OCI-M2 (cell line): ENCODE results near the gene SRGAP3.

ENCODE experiments used
- DNase-seq: peaks from one replicate; lab custom pipeline; 2025; ENCODE audit not compliant: unreplicated experiment; lab: John Stamatoyannopoulos, UW

The SRGAP3 gene

GRCh38 chr3:9226326-9226725, 23.1 kb downstream of the SRGAP3 start:
- no peak for DNase-seq

GRCh38 chr3:9225268-9225667, 24.2 kb downstream of the SRGAP3 start:
- no peak for DNase-seq

DNA sequence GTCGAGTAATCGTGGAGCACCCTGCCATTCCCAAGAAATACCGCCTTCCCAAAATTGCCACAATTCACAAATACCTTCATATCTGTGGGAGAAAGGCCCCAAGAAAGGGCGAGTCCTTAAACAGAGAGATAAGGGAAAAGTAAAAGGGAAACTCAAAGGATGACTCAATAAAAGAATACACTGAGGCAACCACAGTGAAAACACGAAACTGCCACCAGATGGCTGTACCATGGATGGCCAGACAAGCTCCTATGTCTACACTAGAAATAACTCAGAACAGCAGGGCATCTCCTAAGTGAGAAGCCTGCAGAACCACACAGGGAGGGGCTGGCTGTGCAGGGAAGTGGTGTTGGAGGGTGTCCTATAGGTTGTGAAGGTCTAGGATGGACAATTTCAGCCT, 25.0 kb downstream of the SRGAP3 start:
- no peak for DNase-seq

GRCh38 chr3:9223672-9224071, 25.8 kb downstream of the SRGAP3 start:
- DNase-seq = no peak

- no peak for DNase-seq
Observed at GRCh38 chr3:9222956-9223639, 26.3 kb downstream of the SRGAP3 start.

GRCh38 chr3:9222049-9222448, 27.4 kb downstream of the SRGAP3 start:
- no peak for DNase-seq

GRCh38 chr3:9218514-9218846, 31.0 kb downstream of the SRGAP3 start:
- no peak for DNase-seq

DNA sequence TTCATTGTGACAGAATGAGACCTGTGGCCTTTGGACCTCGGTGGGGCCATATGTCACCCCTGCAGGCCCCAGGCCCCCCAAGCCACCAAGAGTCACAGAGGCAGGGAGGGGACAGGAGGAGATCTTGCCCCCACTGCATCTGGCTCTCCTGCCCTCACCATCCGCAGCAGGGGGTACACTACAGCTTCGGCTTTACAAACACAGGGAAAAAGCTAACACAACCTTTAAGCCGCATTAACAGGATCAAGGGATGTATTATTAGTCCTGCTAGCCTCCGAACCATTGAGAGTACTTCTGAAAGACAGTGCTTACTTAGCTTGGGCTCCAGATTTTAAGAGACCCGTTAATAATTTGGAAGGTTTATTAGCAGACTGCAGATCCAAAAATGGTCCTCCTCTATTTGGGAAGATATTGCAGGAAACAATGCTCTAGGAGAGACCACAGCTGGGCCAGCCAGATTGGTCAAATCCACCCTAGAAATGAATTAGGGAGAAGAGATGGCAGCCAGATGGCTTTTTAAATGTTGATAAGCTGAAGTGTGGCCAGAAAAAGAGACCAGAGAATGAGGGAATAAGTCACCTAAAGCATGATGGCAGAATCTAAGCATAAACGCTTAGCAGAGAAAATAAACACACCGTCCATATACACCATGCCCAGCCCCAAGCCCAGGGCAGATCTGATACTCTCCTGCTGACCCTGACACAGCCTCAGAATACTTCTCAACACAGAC, 31.5 kb downstream of the SRGAP3 start:
- DNase-seq = no peak

DNA sequence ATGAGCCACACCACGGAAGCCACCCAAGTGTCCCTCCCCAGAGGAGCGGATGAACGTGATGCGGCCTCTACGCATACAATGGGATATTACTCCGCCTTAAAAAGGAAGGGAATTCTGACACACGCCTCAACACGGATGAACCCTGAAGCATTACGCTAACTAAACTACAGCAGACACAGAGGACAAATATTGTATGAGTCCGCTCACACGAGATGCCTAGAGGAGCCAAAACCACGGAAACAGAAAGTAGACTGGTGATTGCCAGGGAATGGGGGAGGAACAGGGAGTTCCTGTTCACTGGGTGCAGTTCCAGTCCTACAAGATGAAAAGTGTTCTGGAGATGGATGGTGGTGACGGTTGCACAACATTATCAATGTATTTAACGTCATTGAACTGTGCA, 32.7 kb downstream of the SRGAP3 start:
- no peak for DNase-seq

DNA sequence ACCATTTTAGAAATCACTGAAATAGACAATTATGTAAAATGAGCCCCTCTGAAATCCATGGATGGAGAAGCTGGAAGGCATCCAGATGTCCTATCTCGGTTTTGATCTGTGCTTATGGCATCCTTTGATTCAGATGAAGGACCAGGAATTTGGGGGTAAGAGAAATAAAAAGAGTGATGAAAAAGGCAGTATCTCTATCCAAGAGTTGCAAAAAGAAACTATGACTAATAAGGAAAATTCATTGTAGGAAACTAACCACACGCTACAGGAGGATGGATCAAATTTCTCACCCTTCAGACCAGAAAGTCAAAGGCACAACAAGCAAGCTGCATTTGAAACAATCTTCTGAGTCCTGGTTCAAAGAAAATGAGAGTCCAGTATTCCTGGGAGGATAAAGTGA, 34.8 kb downstream of the SRGAP3 start:
- no peak for DNase-seq

DNA sequence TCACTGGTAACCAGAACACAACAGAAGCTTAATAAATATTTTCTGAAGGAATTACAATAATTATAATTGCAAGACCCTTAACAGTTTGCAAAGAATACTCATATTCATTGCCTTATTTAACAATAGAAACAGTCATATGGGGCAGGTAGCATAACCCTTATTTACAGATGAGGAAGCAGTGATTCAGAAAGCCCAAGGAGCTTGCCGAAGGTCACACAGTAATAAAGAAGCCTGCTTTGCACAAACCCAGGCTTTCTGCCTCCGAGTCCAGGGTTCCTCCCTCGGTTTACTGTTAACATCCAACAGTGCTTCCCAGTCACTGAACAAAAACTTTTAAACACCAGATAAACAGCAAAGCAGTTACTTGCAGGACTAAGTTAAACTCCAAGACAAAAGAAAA, 35.3 kb downstream of the SRGAP3 start:
- DNase-seq = no peak

DNA sequence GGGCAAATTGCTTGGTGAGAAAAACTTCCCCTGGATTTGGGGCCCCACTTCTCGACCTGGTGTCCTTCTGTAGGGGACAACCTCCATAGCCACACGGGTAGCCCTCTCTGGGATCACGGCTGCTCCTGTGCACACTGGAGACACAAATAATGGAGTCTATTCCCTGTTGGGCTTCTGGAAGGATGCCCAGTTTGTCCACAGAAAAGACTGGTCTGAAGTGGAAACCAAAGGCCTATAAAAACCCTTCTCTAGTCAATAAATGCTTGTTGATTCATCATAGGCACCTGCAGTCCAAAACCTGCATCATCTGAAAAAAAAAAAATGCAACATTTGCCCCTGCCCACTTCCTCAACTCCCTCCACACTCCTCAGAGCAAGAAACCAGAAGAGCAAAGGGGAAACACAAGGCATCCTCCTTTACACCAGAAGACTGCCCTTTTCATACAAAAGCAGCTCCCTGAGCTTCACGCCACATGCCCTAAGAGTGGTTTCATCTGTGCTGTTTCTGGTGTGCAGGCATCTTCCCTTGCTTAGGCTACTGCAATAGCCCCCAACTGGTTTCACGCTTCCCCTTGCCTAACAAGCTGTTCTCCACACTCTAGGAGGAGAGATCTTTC, 36.3 kb downstream of the SRGAP3 start:
- no peak for DNase-seq

DNA sequence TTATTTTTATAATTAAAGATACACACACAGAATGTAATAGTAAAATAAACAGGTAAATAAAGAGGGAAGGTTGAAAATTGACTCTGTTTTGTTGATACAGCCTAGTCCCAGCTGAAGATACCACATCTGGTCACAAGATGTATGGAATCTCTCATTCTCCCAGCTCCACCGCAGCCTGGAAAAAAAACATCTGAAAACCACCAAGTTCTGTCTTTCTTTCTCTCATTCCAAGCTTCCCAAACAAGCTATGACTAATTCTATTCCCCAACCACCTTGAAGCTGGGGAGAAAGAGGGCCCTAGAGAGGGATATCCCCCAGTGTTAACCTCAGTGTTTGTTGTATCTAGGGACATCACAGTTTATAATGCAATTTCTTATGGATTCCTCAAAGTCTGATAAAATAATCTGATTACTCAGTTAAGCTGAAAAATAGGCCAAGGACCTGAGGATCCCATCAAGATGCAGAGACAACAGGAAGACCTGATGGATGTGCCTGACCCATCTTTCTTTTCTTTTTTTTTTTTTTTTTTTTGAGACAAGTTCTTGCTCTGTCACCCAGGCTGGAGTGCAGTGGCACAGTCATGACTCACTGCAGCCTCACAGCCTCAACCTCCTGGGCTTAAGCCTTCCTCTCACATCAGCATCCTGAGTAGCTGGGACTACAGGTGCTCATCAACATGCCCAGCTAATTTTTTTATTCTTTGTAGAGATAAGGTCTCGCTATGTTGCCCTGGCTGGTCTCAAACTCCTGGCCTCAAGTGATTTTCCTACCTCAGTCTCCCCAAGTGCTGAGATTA, 38.1 kb downstream of the SRGAP3 start:
- DNase-seq = no peak

DNA sequence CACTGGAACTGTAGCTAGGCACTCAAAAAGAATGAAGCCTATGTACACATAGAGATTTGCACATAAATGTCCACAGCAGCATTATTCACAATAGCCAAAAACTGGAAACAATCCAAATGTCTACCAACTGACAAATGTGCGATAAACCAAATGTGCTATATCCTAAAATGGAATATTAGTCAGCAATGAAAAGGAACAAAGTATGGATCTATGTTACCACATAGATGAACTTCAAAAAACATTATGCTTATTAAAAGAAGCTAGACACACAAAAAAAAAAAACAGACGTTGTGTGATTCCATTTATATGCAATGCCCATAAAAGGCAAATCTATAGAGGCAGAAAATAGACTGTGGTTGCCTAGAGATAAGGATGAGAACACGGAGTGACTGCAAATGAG, 39.7 kb downstream of the SRGAP3 start:
- no peak for DNase-seq

DNA sequence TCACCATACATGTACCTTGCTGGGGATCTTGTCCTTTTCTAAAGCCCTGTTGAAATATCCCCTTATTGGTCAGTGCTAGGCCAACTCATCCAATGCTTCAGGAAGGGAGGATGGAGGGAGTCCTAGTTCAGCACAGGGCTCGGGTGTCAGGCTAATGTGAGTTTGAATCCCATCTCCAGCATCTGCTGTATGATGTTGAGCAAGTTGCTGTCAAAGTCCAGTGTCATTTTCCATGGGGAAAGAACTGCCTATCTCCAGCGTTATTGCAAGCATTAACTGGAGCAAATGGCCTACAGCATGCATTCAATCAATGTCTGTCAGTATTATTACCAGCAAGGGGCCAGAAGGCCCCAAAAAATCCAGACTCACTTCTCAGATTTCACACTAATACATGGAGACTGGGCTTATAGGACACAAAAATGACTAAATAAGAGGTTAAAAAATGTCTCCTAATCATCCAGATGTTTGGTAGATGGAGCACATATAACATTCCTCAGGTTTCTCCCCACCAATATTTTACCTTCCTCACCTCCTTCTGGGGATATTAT, 40.8 kb downstream of the SRGAP3 start:
- no peak for DNase-seq

- no peak for DNase-seq
Observed at GRCh38 chr3:9207116-9207763, 42.2 kb downstream of the SRGAP3 start.

DNA sequence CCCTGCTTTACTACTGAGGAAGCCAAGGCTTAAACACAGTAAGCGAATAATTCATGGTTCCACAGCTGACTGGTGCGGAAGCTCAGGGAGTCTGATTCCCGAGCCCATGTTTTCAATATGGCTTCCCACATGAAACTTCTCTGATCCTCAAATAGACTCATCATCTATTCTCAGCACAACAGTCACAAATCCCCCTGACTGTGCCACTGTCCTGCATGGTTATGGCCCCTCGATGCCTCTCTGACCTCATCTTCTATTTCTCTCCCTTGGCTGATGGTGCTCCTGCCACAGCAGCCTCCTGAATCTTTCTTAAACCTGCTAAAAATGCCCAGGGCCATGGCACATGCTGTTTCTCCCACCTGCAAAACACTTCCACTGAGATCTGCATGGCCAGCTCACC, 43.2 kb downstream of the SRGAP3 start:
- DNase-seq = no peak

GRCh38 chr3:9205345-9206143, 43.9 kb downstream of the SRGAP3 start:
- no peak for DNase-seq

- no peak for DNase-seq
Observed at GRCh38 chr3:9204253-9204992, 45.0 kb downstream of the SRGAP3 start.
